Measurements from ENCODE around the gene NR1I3.

NR1I3 gene

GRCh38 chr1:161220002-161220401 is 18.0 kb downstream of the NR1I3 start:
- DNase-seq (ENCODE audit: insufficient read length, low spot score) (no peak), FAIRE-seq (no peak)

GRCh38 chr1:161219078-161219892 is 18.7 kb downstream of the NR1I3 start:
- DNase-seq (ENCODE audit: insufficient read length, low spot score) (no peak), FAIRE-seq (no peak)

GRCh38 chr1:161218301-161219077 is 19.5 kb downstream of the NR1I3 start:
- no peak for DNase-seq (ENCODE audit: insufficient read length, low spot score)
- no peak for FAIRE-seq

GRCh38 chr1:161217831-161218230 is 20.2 kb downstream of the NR1I3 start:
- FAIRE-seq (no peak), DNase-seq (ENCODE audit: insufficient read length, low spot score) (no peak)

GRCh38 chr1:161216945-161217712 is 20.9 kb downstream of the NR1I3 start:
- no peak for DNase-seq (ENCODE audit: insufficient read length, low spot score)
- FAIRE-seq, result no peak

GRCh38 chr1:161215076-161215475 is 22.9 kb downstream of the NR1I3 start, which contains the start of gene FCER1G:
TSS of gene FCER1G (plus strand) at chr1:161215295. CDS start at chr1:161215322, 27 bp downstream.
- FAIRE-seq, result no peak

GRCh38 chr1:161214369-161214768 is 23.6 kb downstream of the NR1I3 start:
- DNase-seq (ENCODE audit: insufficient read length, low spot score) (no peak), FAIRE-seq (no peak)

More at GRCh38 chr1:161215076-161215475, 22.9 kb downstream of the NR1I3 start, which contains the start of gene FCER1G:
- no peak for DNase-seq (ENCODE audit: insufficient read length, low spot score)

GRCh38 chr1:161209790-161210409 is 28.1 kb downstream of the NR1I3 start:
- DNase-seq (ENCODE audit: insufficient read length, low spot score) (peak; percentile 67), FAIRE-seq (no peak)

GRCh38 chr1:161207173-161207572 is 30.8 kb downstream of the NR1I3 start:
- no peak for FAIRE-seq

GRCh38 chr1:161206411-161207140 is 31.4 kb downstream of the NR1I3 start:
- FAIRE-seq (no peak), DNase-seq (ENCODE audit: insufficient read length, low spot score) (no peak)

More at GRCh38 chr1:161207173-161207572, 30.8 kb downstream of the NR1I3 start:
- DNase-seq (ENCODE audit: insufficient read length, low spot score), result no peak

GRCh38 chr1:161201836-161202712 is 35.9 kb downstream of the NR1I3 start, which contains the start of gene NDUFS2:
TSS of gene NDUFS2 (plus strand) at chr1:161202367. CDS start at chr1:161202386, 19 bp downstream.
- FAIRE-seq, result no peak

GRCh38 chr1:161200992-161201835 is 36.8 kb downstream of the NR1I3 start:
- FAIRE-seq, result no peak
- no peak for DNase-seq (ENCODE audit: insufficient read length, low spot score)

More at GRCh38 chr1:161201836-161202712, 35.9 kb downstream of the NR1I3 start, which contains the start of gene NDUFS2:
- peak; percentile 86 for DNase-seq (ENCODE audit: insufficient read length, low spot score)

GRCh38 chr1:161200421-161200991 is 37.5 kb downstream of the NR1I3 start:
- no peak for DNase-seq (ENCODE audit: insufficient read length, low spot score)
- no peak for FAIRE-seq

- DNase-seq (ENCODE audit: insufficient read length, low spot score) (no peak), FAIRE-seq (no peak)
Measured at GRCh38 chr1:161199506-161200139, 38.4 kb downstream of the NR1I3 start.

- FAIRE-seq (no peak), DNase-seq (ENCODE audit: insufficient read length, low spot score) (no peak)
Measured at GRCh38 chr1:161198897-161199431, 39.0 kb downstream of the NR1I3 start, which contains the start of gene ADAMTS4. TSS of gene ADAMTS4 (minus strand) at chr1:161199054. CDS start at chr1:161198627, 427 bp downstream.

- FAIRE-seq, result no peak
- peak; percentile 33 for DNase-seq (ENCODE audit: insufficient read length, low spot score)
Measured at GRCh38 chr1:161198194-161198896, 39.7 kb downstream of the NR1I3 start.
